Fibroblast of skin of left quadriceps (primary cell): Measurements from ENCODE around the gene RORC.
"Not testable (repeated sequence)": the region's sequence is repeated elsewhere in the genome, so short reads cannot be mapped to it uniquely, and the experiment has no call there.

Source experiments
- DNase-seq, 2 experiments: peaks; one replicate each; pipeline ENCODE4 v3.0.0-alpha.2; 2013; ENCODE audit warnings: low read depth in 2 of 2

The RORC gene

DNA sequence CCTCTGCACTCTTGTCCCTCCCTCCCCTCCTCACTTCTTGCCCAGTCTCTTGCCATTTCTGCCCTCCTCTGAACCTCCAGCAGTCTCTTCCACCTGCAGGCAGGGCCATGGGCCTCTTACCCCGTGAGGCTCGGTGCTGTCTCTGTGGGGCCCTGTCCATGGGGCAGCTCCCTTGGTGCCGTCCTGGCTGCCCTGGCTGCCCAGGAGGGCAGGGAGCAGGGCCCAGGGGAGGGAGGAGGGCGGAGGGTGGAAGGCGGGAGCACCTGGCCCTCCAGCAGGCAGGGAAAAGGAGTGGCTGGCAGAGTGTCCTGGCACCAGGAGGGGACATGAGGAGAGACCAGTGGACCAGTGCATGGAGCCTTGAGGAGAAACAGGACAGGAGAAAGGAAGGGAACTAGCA is at the start of gene RORC:
TSS of gene RORC (minus strand) at position 198 of the 400 bp plus-strand sequence. CDS start at position 160, 38 bp downstream.
- DNase-seq, result no peak

GRCh38 chr1:151875419-151876097 is 44.0 kb upstream of the RORC start:
- no peak for DNase-seq

DNA sequence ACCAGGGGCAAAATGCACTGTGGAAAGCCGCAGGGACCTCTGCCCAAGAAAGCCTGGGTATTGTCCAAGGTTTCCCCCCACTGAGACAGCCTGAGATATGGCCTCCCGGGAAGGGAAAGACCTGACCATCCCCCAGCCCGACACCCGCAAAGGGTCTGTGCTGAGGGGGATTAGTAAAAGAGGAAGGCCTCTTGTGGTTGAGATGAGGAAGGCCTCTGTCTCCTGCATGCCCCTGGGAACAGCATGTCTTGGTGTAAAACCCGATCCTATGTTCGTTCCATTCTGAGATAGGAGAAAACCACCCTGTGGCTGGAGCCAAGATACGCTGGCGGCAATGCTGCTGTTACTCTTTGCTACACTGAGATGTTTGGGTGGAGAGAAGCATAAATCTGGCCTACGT is 41.2 kb upstream of the RORC start:
- DNase-seq, result not testable (repeated sequence)

DNA sequence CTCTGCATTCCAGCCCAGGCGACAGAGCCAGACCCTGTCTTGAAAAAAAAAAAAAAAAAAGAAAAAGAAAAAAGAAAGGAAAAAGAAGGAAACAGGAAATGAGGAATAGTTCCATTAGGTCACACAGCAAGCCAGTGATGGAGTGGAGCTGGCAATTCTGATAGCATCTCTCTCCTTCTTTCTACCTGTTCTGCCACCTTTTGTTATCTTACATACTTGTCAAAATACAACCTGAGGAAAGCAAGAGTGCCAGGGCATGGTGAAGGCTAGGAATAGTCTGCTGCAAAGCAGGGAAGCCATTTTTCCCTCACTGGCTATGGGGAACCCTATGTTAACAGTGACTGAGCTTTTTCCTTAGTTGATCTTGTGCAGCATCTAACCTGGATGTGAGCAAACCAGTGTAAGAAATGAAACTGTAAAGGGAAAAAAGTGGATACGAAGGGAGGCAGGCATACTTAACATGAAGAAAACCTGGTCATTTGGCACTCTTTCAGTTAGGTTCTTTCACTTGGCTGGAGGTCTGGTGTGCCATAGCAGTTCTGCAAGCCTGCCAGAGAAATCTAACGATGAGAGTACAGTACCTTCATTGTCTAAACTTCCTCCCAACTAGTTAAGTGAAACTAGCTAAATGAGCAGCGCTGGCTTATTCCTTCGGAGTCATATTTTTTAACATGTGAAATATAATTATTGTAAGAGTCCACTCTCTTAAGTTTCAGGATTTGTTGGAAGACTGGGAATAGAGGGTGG is 39.9 kb upstream of the RORC start:
- DNase-seq, result no peak

DNA sequence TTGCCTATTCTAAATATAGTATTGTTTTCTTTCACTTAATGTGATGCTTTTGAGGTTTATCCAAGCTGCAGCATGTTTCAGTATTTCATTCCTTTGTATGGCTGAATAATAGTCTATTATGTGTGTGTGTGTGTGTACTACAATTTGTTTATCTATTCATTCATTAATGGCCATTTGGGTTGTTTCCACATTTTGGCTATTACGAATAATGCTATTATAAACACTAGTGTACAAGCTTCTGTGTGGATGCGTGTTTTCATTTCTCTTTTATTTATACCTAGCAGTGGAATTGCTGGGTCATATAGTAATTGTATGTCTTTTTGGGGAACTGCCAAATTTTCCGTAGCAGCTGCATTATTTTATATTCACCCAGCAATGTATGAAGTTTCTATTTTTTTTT is 36.9 kb upstream of the RORC start:
- no peak for DNase-seq

DNA sequence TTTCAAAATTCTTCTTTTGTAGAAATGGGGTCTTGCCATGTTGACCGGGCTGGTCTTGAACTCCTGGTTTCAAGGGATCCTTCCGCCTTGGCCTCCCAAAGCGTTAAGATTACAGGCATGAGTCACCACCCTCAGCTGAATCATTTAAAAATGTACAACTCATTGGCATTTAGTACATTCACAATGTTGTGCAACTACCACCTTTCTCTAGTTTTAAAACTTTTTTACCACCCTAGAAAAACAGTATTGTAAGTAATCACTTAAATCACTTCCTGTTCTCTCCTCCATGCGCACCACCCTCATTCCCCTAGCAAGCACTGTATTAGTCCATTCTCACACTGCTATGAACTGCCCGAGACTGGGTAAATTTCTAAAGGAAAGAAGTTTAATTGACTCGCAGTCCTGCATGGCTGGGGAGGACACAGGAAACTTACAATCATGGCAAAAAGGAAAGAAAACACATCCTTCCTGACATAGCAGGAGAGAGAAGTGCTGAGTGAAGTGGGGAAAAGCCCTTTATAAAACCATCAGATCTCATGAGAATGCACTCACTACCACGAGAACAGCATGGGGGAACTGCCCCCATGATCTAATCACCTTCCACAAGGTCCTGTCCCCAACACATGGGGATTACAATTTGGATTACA is 36.3 kb upstream of the RORC start:
- DNase-seq, result peak in 1 of 2 experiments; percentile 11

DNA sequence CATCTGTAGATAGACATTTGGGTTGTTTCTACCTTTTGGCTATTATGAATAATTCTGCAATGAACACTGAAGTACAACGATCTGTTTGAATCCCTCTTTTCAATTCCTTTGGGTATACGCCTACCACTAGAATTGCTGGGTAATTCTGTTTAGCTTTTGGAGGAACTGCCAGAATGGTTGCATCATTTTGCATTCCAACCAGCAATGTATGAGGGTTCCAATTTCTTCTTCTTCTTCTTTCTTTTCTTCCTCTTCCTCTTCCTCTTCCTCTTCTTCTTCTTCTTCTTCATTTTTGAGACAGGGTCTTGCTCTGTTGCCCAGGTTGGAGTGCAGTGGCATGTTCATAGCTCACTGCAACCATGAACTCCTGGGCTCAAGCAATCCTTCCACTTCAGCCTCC is 35.7 kb upstream of the RORC start:
- DNase-seq, result no peak

- no peak for DNase-seq
Observed at GRCh38 chr1:151864411-151864810, 32.8 kb upstream of the RORC start.

DNA sequence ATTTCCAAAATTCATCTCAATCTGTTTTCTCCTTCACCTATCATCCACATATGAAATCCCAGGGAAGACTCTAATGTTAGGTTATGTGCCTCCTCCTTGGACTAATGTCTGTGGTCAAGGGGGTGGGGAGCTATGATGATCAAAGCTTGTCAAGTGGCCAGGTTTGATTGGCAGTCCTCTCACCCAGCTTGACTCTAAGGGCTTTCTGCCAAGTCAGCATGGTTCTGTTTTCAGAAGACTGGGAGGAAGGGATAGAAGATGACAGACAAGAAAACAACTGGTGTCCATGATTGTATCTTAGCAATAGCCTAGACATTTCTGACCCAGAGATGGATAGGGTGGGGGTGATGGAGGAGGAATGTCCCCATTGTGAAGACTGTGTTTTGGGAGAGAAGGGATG is 31.0 kb upstream of the RORC start:
- DNase-seq, result no peak

DNA sequence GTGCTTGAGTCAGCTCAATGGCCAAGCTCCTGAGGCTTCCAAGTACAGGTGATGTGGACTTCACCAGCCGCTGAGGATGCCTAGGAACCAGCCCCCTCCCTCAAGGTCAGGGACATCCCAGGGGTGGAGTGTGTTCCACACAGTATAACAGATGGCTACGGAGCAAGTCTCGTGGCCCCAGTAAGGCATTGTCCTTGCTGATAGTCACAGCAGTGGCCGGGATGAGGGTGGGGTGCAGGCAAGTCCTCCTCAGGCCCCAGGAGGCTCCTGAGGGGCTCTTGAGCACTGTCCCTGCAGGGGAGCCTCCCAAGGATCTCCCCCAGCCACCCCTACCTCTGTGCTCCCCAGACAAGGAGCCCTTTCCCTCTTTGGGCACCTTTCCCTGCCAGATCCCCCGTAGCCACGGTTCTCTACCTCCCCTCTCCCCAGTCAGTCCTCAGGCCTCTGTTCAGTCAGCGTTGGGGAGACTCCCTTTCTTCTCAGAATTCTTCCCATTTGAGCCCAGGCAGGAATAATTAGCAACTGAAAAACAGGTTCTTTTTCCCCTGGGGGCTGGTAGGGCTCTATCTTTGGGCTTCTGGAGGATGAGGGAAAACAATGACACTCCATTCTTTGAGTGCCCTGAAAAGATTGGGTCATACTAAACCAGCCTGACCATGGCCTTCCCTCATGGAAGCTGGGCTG is 29.0 kb upstream of the RORC start:
- DNase-seq, result no peak

GRCh38 chr1:151859891-151860293 is 28.3 kb upstream of the RORC start:
- DNase-seq, result no peak

GRCh38 chr1:151858886-151859665 is 27.5 kb upstream of the RORC start:
- no peak for DNase-seq

GRCh38 chr1:151858030-151858746 is 26.6 kb upstream of the RORC start:
- no peak for DNase-seq

GRCh38 chr1:151855933-151856332 is 24.3 kb upstream of the RORC start:
- DNase-seq, result no peak

GRCh38 chr1:151855516-151855915 is 23.9 kb upstream of the RORC start:
- not testable (repeated sequence) for DNase-seq

DNA sequence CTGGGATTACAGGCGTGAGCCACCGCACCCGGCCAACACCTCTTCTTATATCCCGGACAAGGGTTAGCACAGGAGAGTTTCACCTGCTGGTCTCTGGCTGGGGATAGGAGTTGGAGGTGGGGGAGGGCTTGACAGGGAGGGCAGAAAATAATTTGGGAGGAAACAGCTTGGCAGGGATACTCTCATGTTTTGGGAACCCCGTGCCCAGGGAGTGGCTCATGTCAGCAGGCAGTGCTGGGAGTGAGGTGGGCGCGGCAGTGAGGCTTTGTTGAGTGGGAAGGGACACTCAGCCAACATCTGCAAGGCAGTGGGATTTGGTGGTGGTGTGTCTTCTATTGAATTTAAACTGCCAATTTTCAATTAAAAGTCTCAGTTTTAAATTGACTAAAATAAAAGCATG is 23.1 kb upstream of the RORC start:
- no peak for DNase-seq

DNA sequence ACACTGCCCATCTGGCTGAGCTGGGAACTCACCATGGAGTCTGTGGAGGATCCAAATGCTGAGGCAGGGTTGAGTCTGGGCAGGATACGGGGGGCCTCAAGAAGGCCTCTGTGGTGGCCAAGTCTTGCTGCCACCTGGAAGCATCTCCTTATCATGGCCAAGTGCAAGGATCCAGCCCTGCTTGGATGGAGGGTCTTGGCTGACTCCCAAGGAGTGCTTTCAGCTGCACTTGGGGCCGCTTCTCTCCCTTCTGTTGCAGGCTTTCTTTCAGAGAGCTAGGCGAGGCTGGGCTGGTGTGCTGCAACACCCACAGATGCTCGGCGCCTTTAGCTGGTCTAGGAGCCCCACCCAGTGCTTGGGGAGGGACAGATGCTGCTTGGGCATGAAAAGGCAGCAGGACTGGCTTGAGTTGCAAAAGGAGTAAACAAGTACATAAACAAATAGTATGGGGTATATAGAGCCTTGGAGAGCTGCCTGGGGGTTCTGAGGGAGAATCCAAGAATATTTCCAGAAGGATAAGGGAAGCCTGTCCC is 21.9 kb upstream of the RORC start, which contains the start of gene THEM5:
TSS of gene THEM5 (minus strand) at position 302 of the 533 bp plus-strand sequence. CDS start at position 155, 147 bp downstream.
- DNase-seq, result no peak

- DNase-seq, result no peak
Observed at GRCh38 chr1:151852733-151853132, 21.1 kb upstream of the RORC start.

- no peak for DNase-seq
Observed at GRCh38 chr1:151851886-151852285, 20.3 kb upstream of the RORC start.

- DNase-seq, result no peak
Observed at GRCh38 chr1:151849871-151850270, 18.3 kb upstream of the RORC start.
